Vagina (tissue), 2 donors: ENCODE results near the gene DPEP3. TPM values are rescaled to one million over a fixed set of nuclear protein-coding genes. Genes with fewer than 3 reads are reported as not detected.
A peak's percentile ranks its signal among the peaks of the same experiment; 100 is the strongest.

ENCODE experiments used
- DNase-seq, 2 donors: peaks; one replicate each; pipeline ENCODE4 v3.0.0-alpha.2; 2017; ENCODE audit errors: extremely low spot score in 2 of 2
- H3K27ac ChIP-seq: fragments of 200-600 bp; sonication (generic); one replicate; pipeline ENCODE4 v1.5.1; 2019
- H3K27me3 ChIP-seq: fragments of 200-600 bp; sonication (generic); one replicate; pipeline ENCODE4 v1.5.1; 2019
- H3K36me3 ChIP-seq, 2 donors: fragments of 200-600 bp; sonication (generic); one replicate each; pipeline ENCODE4 v1.5.1; 2017 to 2019
- H3K4me1 ChIP-seq: fragments of 200-600 bp; sonication (generic); one replicate; pipeline ENCODE4 v1.5.1; 2019
- H3K4me3 ChIP-seq, 2 donors: fragments of 200-600 bp; sonication (generic); 1 replicate in 1 of 2; 2 replicates in 1 of 2; pipeline ENCODE4 v1.5.1; 2016 to 2019
- H3K9me3 ChIP-seq: fragments of 200-600 bp; sonication (generic); one replicate; pipeline ENCODE4 v1.5.1; 2019
- CTCF ChIP-seq, 3 experiments: fragments of 450-650 bp in 2 of 3; fragments of 200-600 bp in 1 of 3; sonication (generic) in 1 of 3; IDR thresholded peaks; one replicate each; pipeline ENCODE4 v1.5.1; 2017 to 2019; ENCODE audit warnings: antibody characterized with exemption in 3 of 3, mild to moderate bottlenecking in 2 of 3, moderate library complexity in 2 of 3
- POLR2A ChIP-seq, 2 donors: fragments of 450-650 bp; IDR thresholded peaks; one replicate each; pipeline ENCODE4 v1.6.1; 2017; ENCODE audit warnings: antibody characterized with exemption in 2 of 2, mild to moderate bottlenecking in 2 of 2, moderate library complexity in 2 of 2
- POLR2AphosphoS5 ChIP-seq, 2 donors: sonication (generic); formaldehyde crosslinking; IDR thresholded peaks; one replicate each; pipeline ENCODE4 v1.9.0; 2017; ENCODE audit warnings: antibody characterized with exemption in 2 of 2, mild to moderate bottlenecking in 2 of 2, low read depth in 1 of 2; ENCODE audit not compliant: insufficient read depth in 1 of 2
- intact Hi-C: fragments of 100-400 bp; cut with DNase I; formaldehyde crosslinking; loops from one replicate; pipeline ENCODE4 v1.15.1; 2023
- total RNA-seq: library from RNA; depleted of rRNA; stranded (reverse); fragments of >200 nt; gene quantifications from one replicate; pipeline ENCODE4 v1.2.3, GENCODE V29; 2016

DPEP3 gene
- total RNA-seq, 1 donor from 2014 or later: not detected

- Histone ChIP-seq H3K27ac (peak overlapping the region; percentile 95), H3K36me3 (peaks cover 0 to 10% of the 10 kb centered on the region in 2 donors), H3K27me3 (no peaks in the 10 kb centered on the region), H3K9me3 (no peaks in the 10 kb centered on the region), H3K4me1 (peaks cover 36% of the 10 kb centered on the region), H3K4me3 (peak overlapping the region; percentile 82 to 97)
- TF ChIP-seq POLR2AphosphoS5 (IDR thresholded peaks at IDR 0.05; ENCODE audit: insufficient read depth in 1 of 2, low read depth in 1 of 2): no peak
- no peak for TF ChIP-seq POLR2A (IDR thresholded peaks at IDR 0.05)
- TF ChIP-seq CTCF (IDR thresholded peaks at IDR 0.05): no peak
- intact Hi-C loops: loop anchor here (5.0 kb wide), 1 partner anchor 43 kb away; the partner anchor contains the start of gene PSKH1
- no peak for DNase-seq
Measured at GRCh38 chr16:67935101-67935401, 45.2 kb downstream of the DPEP3 start.

- TF ChIP-seq CTCF (IDR thresholded peaks at IDR 0.05): no peak
- no peak for TF ChIP-seq POLR2AphosphoS5 (IDR thresholded peaks at IDR 0.05; ENCODE audit: insufficient read depth in 1 of 2, low read depth in 1 of 2)
- TF ChIP-seq POLR2A (IDR thresholded peaks at IDR 0.05): no peak
- Histone ChIP-seq H3K9me3 (no peaks in the 10 kb centered on the region), H3K27ac (peak overlapping the region; percentile 95), H3K4me1 (peaks cover 31% of the 10 kb centered on the region), H3K27me3 (no peaks in the 10 kb centered on the region), H3K4me3 (peak overlapping the region; percentile 82 to 97), H3K36me3 (peaks cover 0 to 7% of the 10 kb centered on the region in 2 donors)
- DNase-seq: no peak
- intact Hi-C loops: loop anchor here (5.0 kb wide), 2 partner anchors 42 to 117 kb away; partner anchors contain the start of gene PSKH1
Measured at GRCh38 chr16:67934306-67935100, 45.8 kb downstream of the DPEP3 start.

- peaks cover 29% of the 10 kb centered on the region for H3K4me1 ChIP-seq
- DNase-seq: no peak
- peaks cover 0 to 7% of the 10 kb centered on the region in 2 donors for H3K36me3 ChIP-seq
- no peak overlapping the region for H3K4me3 ChIP-seq
- H3K27ac ChIP-seq: no peak overlapping the region
- no peak for TF ChIP-seq POLR2A (IDR thresholded peaks at IDR 0.05)
- intact Hi-C loops: loop anchor here (5.0 kb wide), 1 partner anchor 117 kb away; no protein-coding TSS in a partner anchor
- no peaks in the 10 kb centered on the region for H3K9me3 ChIP-seq
- no peaks in the 10 kb centered on the region for H3K27me3 ChIP-seq
Measured at GRCh38 chr16:67933805-67934204, 46.5 kb downstream of the DPEP3 start.

- Histone ChIP-seq H3K27me3 (no peaks in the 10 kb centered on the region), H3K4me3 (no peak overlapping the region), H3K36me3 (peaks cover 0 to 16% of the 10 kb centered on the region in 2 donors), H3K27ac (no peak overlapping the region), H3K9me3 (no peaks in the 10 kb centered on the region), H3K4me1 (peaks cover 29% of the 10 kb centered on the region)
- intact Hi-C loops: loop anchor here (5.0 kb wide), 1 partner anchor 115 kb away; no protein-coding TSS in a partner anchor
- no peak for TF ChIP-seq POLR2A (IDR thresholded peaks at IDR 0.05)
- TF ChIP-seq POLR2AphosphoS5 (IDR thresholded peaks at IDR 0.05; ENCODE audit: insufficient read depth in 1 of 2, low read depth in 1 of 2): no peak
- no peak for TF ChIP-seq CTCF (IDR thresholded peaks at IDR 0.05)
- no peak for DNase-seq
Measured at GRCh38 chr16:67932462-67932840, 47.8 kb downstream of the DPEP3 start.

GRCh38 chr16:67931712-67932461 lies 48.4 kb downstream of the DPEP3 start, which contains the start of gene CTRL:
Gene CTRL (minus strand): TSS chr16:67931862. CDS start chr16:67931852, 10 bp downstream.
- intact Hi-C loops: loop anchor here (5.0 kb wide), 1 partner anchor 115 kb away; no protein-coding TSS in a partner anchor
- no peak within 1 kb of the TSS for H3K27ac ChIP-seq
- peaks cover 23% of the 10 kb centered on the region for H3K4me1 ChIP-seq
- TF ChIP-seq CTCF (IDR thresholded peaks at IDR 0.05): no peak
- no peak for TF ChIP-seq POLR2AphosphoS5 (IDR thresholded peaks at IDR 0.05; ENCODE audit: insufficient read depth in 1 of 2, low read depth in 1 of 2)
- no peak for TF ChIP-seq POLR2A (IDR thresholded peaks at IDR 0.05)
- no peak for DNase-seq
- no peak within 1 kb of the TSS for H3K4me3 ChIP-seq
- peaks cover 0 to 20% of the 10 kb centered on the region in 2 donors for H3K36me3 ChIP-seq
- no peaks in the 10 kb centered on the region for H3K27me3 ChIP-seq
- no peaks in the 10 kb centered on the region for H3K9me3 ChIP-seq
